ENCODE measurements around the gene CNN2.

CNN2 gene

GRCh38 chr19:1026783-1027649 lies 608 bp downstream of the CNN2 start:
- DNase-seq (ENCODE audit: low read depth) = no peak

- no peak for DNase-seq (ENCODE audit: low read depth)
Measured at GRCh38 chr19:1027650-1028061, 1.2 kb downstream of the CNN2 start.

- no peak for DNase-seq (ENCODE audit: low read depth)
Measured at GRCh38 chr19:1028062-1028926, 1.9 kb downstream of the CNN2 start.

GRCh38 chr19:1032264-1032867 lies 6.0 kb downstream of the CNN2 start:
- no peak for DNase-seq (ENCODE audit: low read depth)

GRCh38 chr19:1035998-1036621 lies 9.7 kb downstream of the CNN2 start:
- DNase-seq (ENCODE audit: low read depth) = no peak

GRCh38 chr19:1037621-1038064 lies 11.2 kb downstream of the CNN2 start:
- no peak for DNase-seq (ENCODE audit: low read depth)

- no peak for DNase-seq (ENCODE audit: low read depth)
Measured at GRCh38 chr19:1038978-1039645, 12.7 kb downstream of the CNN2 start.

- DNase-seq (ENCODE audit: low read depth) = peak; percentile 99
Measured at GRCh38 chr19:1039646-1040475, 13.5 kb downstream of the CNN2 start, which contains the start of gene ABCA7. TSS of gene ABCA7 (plus strand) at chr19:1040107. CDS start at chr19:1041362, 1,255 bp downstream.

GRCh38 chr19:1040476-1041271 lies 14.3 kb downstream of the CNN2 start:
- peak; percentile 76 for DNase-seq (ENCODE audit: low read depth)

- no peak for DNase-seq (ENCODE audit: low read depth)
Measured at GRCh38 chr19:1041272-1041834, 14.9 kb downstream of the CNN2 start.

GRCh38 chr19:1041835-1042685 lies 15.7 kb downstream of the CNN2 start:
- no peak for DNase-seq (ENCODE audit: low read depth)

- no peak for DNase-seq (ENCODE audit: low read depth)
Measured at GRCh38 chr19:1042689-1043511, 16.5 kb downstream of the CNN2 start.

GRCh38 chr19:1045247-1045603 lies 18.8 kb downstream of the CNN2 start:
- DNase-seq (ENCODE audit: low read depth) = no peak

GRCh38 chr19:1046117-1046626 lies 19.8 kb downstream of the CNN2 start:
- DNase-seq (ENCODE audit: low read depth) = no peak

- no peak for DNase-seq (ENCODE audit: low read depth)
Measured at GRCh38 chr19:1046836-1047695, 20.7 kb downstream of the CNN2 start.

GRCh38 chr19:1047696-1048147 lies 21.3 kb downstream of the CNN2 start:
- no peak for DNase-seq (ENCODE audit: low read depth)

Measured in stimulated activated CD8-positive, alpha-beta memory T cell treated with anti-CD3 and anti-CD28 coated beads, Interleukin-15, amount 100 ng/mL, for 24 hours (primary cell).